22Rv1 (cell line): ENCODE data around the gene GIPC3.

Source experiments
- H3K27ac ChIP-seq: fragments of 450-650 bp; 2 replicates; pipeline ENCODE4 v1.5.1; 2017
- ZFX ChIP-seq: fragments of 450-650 bp; IDR thresholded peaks from 2 replicates; pipeline ENCODE4 v1.6.1; 2017; ENCODE audit warnings: antibody characterized with exemption, borderline replicate concordance
- TF ChIP-seq, protein P1 (sequence below): fragments of 450-650 bp; IDR thresholded peaks from 2 replicates; pipeline ENCODE4 v1.5.1; 2017; ENCODE audit warnings: mild to moderate bottlenecking

Gene GIPC3

DNA sequence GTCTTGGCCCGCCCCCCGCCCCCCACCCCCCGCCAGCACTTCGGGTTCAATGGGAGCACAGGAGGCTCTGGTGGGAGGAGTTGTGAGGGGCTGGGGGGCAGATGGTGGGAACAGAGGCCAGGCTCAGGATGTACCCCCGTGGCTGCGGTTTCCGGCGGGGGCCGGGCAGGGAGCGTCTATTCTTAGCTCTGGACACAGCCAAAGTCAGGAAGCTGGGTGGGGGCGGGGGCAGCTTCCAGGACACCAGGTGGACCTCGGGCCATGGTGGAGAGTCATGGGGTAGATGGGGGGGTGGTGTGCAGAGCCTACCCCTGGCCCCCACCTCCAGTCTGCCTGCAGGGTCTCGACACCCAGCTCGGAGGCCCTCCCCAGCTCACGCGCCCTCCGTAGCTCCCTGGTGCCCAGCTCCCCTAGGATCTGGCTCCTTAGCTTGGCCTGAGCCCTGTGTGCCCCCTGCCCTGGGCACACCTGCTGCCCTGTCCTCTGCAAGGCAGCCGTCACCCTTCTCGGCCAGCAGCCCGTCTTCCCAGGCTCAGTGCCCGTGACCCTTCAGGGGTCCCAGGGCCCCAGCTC is 23.6 kb downstream of the GIPC3 start:
- no peak overlapping the region for H3K27ac ChIP-seq
- TF ChIP-seq ZFX = no peak
- TF ChIP-seq, protein P1, sequence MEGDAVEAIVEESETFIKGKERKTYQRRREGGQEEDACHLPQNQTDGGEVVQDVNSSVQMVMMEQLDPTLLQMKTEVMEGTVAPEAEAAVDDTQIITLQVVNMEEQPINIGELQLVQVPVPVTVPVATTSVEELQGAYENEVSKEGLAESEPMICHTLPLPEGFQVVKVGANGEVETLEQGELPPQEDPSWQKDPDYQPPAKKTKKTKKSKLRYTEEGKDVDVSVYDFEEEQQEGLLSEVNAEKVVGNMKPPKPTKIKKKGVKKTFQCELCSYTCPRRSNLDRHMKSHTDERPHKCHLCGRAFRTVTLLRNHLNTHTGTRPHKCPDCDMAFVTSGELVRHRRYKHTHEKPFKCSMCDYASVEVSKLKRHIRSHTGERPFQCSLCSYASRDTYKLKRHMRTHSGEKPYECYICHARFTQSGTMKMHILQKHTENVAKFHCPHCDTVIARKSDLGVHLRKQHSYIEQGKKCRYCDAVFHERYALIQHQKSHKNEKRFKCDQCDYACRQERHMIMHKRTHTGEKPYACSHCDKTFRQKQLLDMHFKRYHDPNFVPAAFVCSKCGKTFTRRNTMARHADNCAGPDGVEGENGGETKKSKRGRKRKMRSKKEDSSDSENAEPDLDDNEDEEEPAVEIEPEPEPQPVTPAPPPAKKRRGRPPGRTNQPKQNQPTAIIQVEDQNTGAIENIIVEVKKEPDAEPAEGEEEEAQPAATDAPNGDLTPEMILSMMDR = no peak

DNA sequence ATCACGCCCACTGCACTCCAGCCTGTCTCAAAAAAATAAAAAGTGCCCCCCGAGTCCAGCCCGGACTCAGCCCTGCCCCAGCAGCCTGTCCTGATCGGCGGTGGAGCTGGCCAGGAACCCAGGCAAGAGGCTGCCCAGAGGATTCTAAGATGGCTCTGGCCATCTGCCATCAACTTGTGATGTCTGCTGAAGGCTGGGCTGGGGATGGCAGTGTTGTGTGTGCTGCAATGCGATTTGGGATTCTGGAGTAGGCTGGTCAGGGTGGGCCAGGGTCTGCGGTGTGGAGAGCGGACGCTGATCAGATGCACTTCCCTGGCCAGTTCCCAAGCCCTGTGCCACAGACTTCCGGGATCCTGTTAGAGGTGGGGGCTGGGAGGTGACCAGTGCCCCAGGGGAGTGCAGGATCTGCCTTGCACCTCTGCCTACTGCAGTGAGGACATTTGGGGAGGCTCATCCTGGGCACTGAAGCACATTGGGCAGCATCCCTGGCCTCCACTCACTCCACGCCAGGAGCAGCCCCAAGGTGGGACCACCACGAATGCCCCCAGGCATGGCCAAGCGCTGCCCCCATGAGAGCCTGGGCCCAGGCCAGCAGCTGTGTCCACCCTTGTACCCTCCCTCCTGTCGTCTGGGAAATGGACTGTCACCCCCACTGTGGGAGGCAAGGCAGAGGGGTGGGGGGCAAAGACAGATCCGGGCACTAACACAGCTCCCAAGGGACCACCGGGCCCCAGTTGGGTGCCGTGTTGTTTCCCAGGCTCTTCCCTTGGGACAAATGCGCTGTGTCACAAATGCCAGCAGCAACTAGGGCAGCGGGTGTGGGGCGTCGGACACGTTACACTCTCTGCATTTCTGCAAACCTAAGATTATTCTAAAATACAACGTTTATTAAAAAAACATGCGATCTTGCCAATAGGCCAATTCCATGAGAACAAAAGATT is 24.8 kb downstream of the GIPC3 start:
- TF ChIP-seq, protein P1 = no peak
- no peak for TF ChIP-seq ZFX
- peak overlapping the region; percentile 31; the same call in 1 of the 2 replicates for H3K27ac ChIP-seq

DNA sequence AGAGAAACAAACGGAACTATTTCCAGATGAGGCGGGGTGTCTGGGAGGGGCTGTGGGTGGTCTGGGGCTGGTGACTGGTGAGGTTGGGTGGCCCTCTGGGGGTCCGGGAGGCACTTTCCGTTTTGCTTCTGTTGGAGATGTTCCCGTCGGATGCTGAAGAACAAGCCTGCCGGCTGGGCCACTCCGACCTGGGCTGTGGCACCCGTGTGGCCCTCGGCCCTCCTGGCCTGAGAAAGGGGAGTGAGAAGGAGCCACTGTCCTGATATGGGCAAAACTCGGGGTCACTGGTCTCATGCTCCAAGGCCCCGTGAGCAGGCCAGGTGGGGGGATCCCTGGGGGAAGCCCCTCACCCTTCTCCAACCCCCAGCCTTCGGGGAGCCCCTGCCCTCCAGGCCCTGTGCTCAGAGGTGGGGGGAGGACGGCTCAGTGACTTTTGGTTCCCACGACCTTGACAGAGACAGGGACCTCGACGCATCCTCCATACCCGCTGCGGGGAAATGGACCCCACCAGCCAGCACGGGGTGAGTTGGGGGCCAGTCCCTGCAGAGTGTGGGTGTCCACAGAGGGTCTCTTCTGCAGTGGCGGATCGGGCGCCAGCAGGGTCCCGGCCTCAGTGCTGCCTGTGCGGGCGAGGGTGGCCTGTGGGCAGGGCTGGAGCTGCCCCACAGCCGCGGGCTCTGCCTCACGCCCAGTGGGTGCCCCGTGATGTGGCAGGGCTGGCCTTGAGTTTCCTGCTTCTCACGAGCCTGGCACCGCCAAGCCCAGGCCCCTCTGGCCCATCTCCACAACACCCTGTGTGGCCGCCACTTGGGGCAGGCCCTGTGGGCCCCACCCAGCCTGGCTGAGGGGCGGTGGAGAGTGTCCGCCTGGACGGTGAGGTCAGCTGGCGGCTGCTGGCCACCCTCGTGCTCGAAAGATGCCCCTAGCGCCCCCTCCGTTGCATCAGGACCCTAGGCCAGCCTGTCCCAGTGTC is 25.8 kb downstream of the GIPC3 start:
- H3K27ac ChIP-seq = peak overlapping the region; percentile 31; the same call in 1 of the 2 replicates

DNA sequence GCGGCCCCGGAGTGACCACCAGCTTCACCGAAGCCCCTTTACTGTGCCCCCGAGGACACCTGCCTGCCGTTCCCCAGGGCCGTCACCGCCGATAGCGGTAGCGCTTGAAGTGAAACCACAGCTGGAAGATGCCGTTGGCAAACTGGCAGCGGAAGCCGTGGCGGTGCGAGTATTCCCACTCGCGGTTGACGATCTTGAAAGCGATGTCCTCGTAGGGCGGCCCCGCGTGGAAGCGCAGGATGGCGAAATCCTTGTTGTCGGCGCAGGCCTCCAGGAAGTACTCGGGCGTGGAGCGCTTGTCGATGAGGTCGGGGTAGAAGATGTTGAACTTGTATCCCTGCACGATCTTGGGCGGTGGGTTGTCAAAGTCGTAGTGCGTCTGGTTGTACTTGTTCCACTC is 26.6 kb downstream of the GIPC3 start:
- H3K27ac ChIP-seq = no peak overlapping the region
- TF ChIP-seq, protein P1 = no peak
- TF ChIP-seq ZFX = no peak

More for the DNA sequence above, 25.8 kb downstream of the GIPC3 start:
- TF ChIP-seq ZFX = no peak
- TF ChIP-seq, protein P1 = no peak

DNA sequence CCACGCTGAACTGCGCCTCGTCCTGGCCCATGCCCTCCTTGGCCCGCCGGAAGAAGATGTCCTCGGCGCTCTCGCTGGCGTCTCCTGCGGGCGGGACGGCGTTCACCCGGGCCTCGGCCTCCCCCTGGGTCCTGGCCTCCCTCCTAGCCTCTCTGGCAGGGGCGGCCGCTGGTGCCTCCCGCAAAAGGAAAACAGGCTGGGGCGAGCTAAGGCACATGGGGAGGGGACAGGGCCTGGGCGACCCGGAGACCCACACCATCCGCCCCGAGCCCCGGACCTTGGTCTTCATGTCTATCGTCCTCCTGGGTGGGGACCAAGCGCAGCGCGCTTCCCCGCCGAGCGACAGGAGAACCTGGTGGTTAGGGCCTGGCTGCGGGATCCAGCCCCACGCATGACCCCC is 27.1 kb downstream of the GIPC3 start:
- H3K27ac ChIP-seq = peak overlapping the region; percentile 60; the same call in 1 of the 2 replicates
- TF ChIP-seq, protein P1 = no peak
- no peak for TF ChIP-seq ZFX

DNA sequence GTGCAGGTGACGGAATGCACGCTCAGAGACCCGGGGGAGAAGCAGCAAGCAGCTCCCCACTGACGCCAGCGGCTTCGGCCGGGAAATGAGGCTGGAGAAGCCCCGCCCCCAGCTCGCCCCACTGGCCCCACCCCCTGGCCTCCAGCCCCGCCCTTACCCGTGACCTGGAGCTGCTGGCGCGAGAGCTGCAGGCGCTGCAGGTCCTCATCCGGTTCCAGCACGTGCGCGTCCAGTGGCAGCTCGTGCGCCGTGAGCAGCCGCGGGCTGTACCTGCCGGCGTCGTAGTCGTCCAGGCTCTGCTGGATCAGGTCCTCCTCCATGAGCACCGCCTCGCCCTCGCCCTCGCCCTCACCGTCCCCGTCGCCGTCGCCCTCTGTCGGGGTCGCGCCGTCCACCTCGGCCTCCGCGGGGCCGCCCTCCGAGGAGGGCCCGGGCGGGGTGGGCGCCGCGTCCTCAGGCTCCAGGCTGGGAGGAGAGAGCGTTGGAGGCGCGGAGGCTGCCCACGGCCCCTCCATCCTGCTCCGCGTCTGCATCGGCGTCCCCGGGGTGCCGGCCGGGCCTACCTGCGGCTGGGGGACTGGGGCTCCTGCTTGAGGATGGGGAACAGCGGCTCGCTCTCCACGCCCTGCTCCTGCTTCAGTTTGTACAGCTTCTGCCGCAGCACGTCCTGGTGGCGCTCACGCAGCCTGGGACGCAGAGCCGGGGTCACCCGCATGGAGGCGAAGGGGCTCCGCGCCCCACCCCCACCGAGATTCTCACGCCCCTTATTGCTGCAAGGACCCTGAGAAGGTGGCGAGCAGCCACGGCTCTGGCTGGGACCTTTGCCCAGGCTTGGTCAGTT is 27.8 kb downstream of the GIPC3 start:
- peak overlapping the region; percentile 60 for H3K27ac ChIP-seq
- no peak for TF ChIP-seq ZFX
- TF ChIP-seq, protein P1 = no peak
